Type B pancreatic cell (in vitro differentiated cells): Measurements from ENCODE around the gene CLEC1A. TPM values are rescaled to one million over a fixed set of nuclear protein-coding genes. Genes with fewer than 3 reads are reported as not detected.

ENCODE experiments used
- DNase-seq: peaks from one replicate; pipeline ENCODE4 v3.0.0; 2021; ENCODE audit warnings: mixed read lengths; ENCODE audit not compliant: unreplicated experiment; ENCODE audit errors: extremely low spot score
- H3K27ac Mint-ChIP-seq: 2 replicates; pipeline ENCODE4 v1.8.0; 2021; ENCODE audit warnings: mild to moderate bottlenecking, mixed read lengths
- H3K27me3 Mint-ChIP-seq: 2 replicates; pipeline ENCODE4 v1.8.0; 2021; ENCODE audit warnings: mixed read lengths
- H3K36me3 Mint-ChIP-seq: 2 replicates; pipeline ENCODE4 v1.8.0; 2021; ENCODE audit warnings: mixed read lengths
- H3K4me1 Mint-ChIP-seq: one replicate; pipeline ENCODE4 v1.8.0; 2021; ENCODE audit warnings: mixed read lengths; ENCODE audit not compliant: unreplicated experiment
- H3K4me3 Mint-ChIP-seq: 2 replicates; pipeline ENCODE4 v1.8.0; 2021; ENCODE audit warnings: mild to moderate bottlenecking, mixed read lengths
- H3K9me3 Mint-ChIP-seq: 2 replicates; pipeline ENCODE4 v1.8.0; 2021; ENCODE audit warnings: mixed read lengths
- CTCF ChIP-seq: fragments of 200-600 bp; sonication (generic); conservative IDR thresholded peaks from 2 replicates; pipeline ENCODE4 v1.5.0; 2021; ENCODE audit warnings: antibody characterized with exemption, mild to moderate bottlenecking
- long read RNA-seq: library from polyadenylated mRNA; unstranded; transcript quantifications from one replicate; pipeline ENCODE4 v2.0.0, GENCODE V29; 2020
- total RNA-seq: library from RNA; stranded (reverse); gene quantifications from 2 replicates; pipeline ENCODE4 v1.2.1, GENCODE V29; 2021; ENCODE audit warnings: low replicate concordance

CLEC1A gene
- 0.86 and 3.6 TPM in 2 replicates for total RNA-seq
- long read RNA-seq, partial matches to known transcripts: 0 of 2 reads
- long read RNA-seq, other reads (novel, unspliced or antisense): 0 of 2 reads

- no peak for TF ChIP-seq CTCF
- DNase-seq: no peak
- peaks cover 10% of the 10 kb centered on the region for H3K4me1 Mint-ChIP-seq
- peak within 1 kb of the TSS; percentile 7 for H3K27ac Mint-ChIP-seq
- H3K9me3 Mint-ChIP-seq: peaks cover 4% of the 10 kb centered on the region
- H3K36me3 Mint-ChIP-seq: no peaks in the 10 kb centered on the region
- peak within 1 kb of the TSS; percentile 27 for H3K4me3 Mint-ChIP-seq
- no peaks in the 10 kb centered on the region for H3K27me3 Mint-ChIP-seq
These were observed at the start of gene CLEC1A for GRCh38 chr12:10098791-10099190. CLEC1A (minus strand) TSS chr12:10098985; CDS start chr12:10098922, 63 bp downstream.

- Mint-ChIP-seq H3K27me3 (no peaks in the 10 kb centered on the region), H3K4me3 (no peak overlapping the region), H3K4me1 (peaks cover under 1% of the 10 kb centered on the region), H3K36me3 (peaks cover under 1% of the 10 kb centered on the region), H3K9me3 (no peaks in the 10 kb centered on the region), H3K27ac (no peak overlapping the region)
- TF ChIP-seq CTCF: no peak
- DNase-seq: no peak
These were observed 49.1 kb upstream of the CLEC1A start for GRCh38 chr12:10147714-10148403.

- H3K36me3 Mint-ChIP-seq: no peaks in the 10 kb centered on the region
- H3K27me3 Mint-ChIP-seq: no peaks in the 10 kb centered on the region
- no peaks in the 10 kb centered on the region for H3K9me3 Mint-ChIP-seq
- H3K27ac Mint-ChIP-seq: no peak overlapping the region
- TF ChIP-seq CTCF: no peak
- DNase-seq: no peak
- no peaks in the 10 kb centered on the region for H3K4me1 Mint-ChIP-seq
- H3K4me3 Mint-ChIP-seq: no peak overlapping the region
These were observed 44.3 kb upstream of the CLEC1A start for GRCh38 chr12:10142976-10143589.

- H3K27me3 Mint-ChIP-seq: no peaks in the 10 kb centered on the region
- peak overlapping the region; percentile 22 for H3K27ac Mint-ChIP-seq
- H3K36me3 Mint-ChIP-seq: no peaks in the 10 kb centered on the region
- H3K4me3 Mint-ChIP-seq: no peak overlapping the region
- TF ChIP-seq CTCF: peak; percentile 84
- no peaks in the 10 kb centered on the region for H3K9me3 Mint-ChIP-seq
- no peak for DNase-seq
- no peaks in the 10 kb centered on the region for H3K4me1 Mint-ChIP-seq
These were observed 41.2 kb upstream of the CLEC1A start for GRCh38 chr12:10140001-10140400.

GRCh38 chr12:10136637-10137205 is 37.9 kb upstream of the CLEC1A start:
- Mint-ChIP-seq H3K4me3 (no peak overlapping the region), H3K36me3 (no peaks in the 10 kb centered on the region), H3K27ac (no peak overlapping the region), H3K9me3 (peaks cover 6% of the 10 kb centered on the region), H3K27me3 (no peaks in the 10 kb centered on the region), H3K4me1 (no peaks in the 10 kb centered on the region)
- DNase-seq: no peak
- TF ChIP-seq CTCF: no peak
